ENCODE results near the gene C15orf61.

Gene C15orf61

GRCh38 chr15:67578020-67578600 lies 57.2 kb downstream of the C15orf61 start:
- no peaks in the 10 kb centered on the region for H3K27me3 ChIP-seq

GRCh38 chr15:67579164-67579563 lies 58.2 kb downstream of the C15orf61 start:
- Histone ChIP-seq H3K4me1 (ENCODE audit: control insufficient read depth in 1 of 2, insufficient read depth in 1 of 2, low read depth in 1 of 2, low read length in 1 of 2) (no peaks in the 10 kb centered on the region), H3K4me3 (ENCODE audit: low read depth in 1 of 2, low read length in 1 of 2) (no peak overlapping the region), H3K27me3 (no peaks in the 10 kb centered on the region), H3K27ac (no peak overlapping the region), H3K36me3 (no peaks in the 10 kb centered on the region), H3K9me3 (no peaks in the 10 kb centered on the region)
- TF ChIP-seq CTCF (IDR thresholded peaks at IDR 0.05) = no peak

More at GRCh38 chr15:67578020-67578600, 57.2 kb downstream of the C15orf61 start:
- Histone ChIP-seq H3K4me3 (ENCODE audit: low read depth in 1 of 2, low read length in 1 of 2) (no peak overlapping the region), H3K4me1 (ENCODE audit: control insufficient read depth in 1 of 2, insufficient read depth in 1 of 2, low read depth in 1 of 2, low read length in 1 of 2) (no peaks in the 10 kb centered on the region), H3K36me3 (no peaks in the 10 kb centered on the region), H3K27ac (no peak overlapping the region), H3K9me3 (no peaks in the 10 kb centered on the region)
- no peak for TF ChIP-seq CTCF (IDR thresholded peaks at IDR 0.05)
